Thymus (tissue), 11 donors: Measurements from ENCODE around the gene ADCY3. TPM values are rescaled to one million over a fixed set of nuclear protein-coding genes. Genes with fewer than 3 reads are reported as not detected.

Experiments
- DNase-seq, 9 donors: peaks; one replicate each; pipeline ENCODE4 v3.0.0-alpha.2; 2013; ENCODE audit warnings: low spot score in 9 of 9, low read depth in 6 of 9, missing footprints in 1 of 9
- H3K27ac ChIP-seq, 2 donors: one replicate each; pipeline ENCODE4 v1.5.1; 2013; ENCODE audit warnings: control low read depth in 1 of 2, low read depth in 1 of 2, low read length in 1 of 2, mild to moderate bottlenecking in 1 of 2, moderate library complexity in 1 of 2
- H3K27me3 ChIP-seq, 2 donors: one replicate each; pipeline ENCODE4 v1.5.1; 2013; ENCODE audit warnings: low read length in 1 of 2; ENCODE audit not compliant: control insufficient read depth in 2 of 2, insufficient read depth in 1 of 2
- H3K36me3 ChIP-seq, 2 donors: one replicate each; pipeline ENCODE4 v1.5.1; 2013; ENCODE audit warnings: low read length in 1 of 2, mild to moderate bottlenecking in 1 of 2, moderate library complexity in 1 of 2; ENCODE audit not compliant: control insufficient read depth in 2 of 2, insufficient read depth in 2 of 2
- H3K4me1 ChIP-seq, 2 donors: one replicate each; pipeline ENCODE4 v1.5.1; 2013; ENCODE audit warnings: low read length in 2 of 2; ENCODE audit not compliant: control insufficient read depth in 2 of 2, insufficient read depth in 2 of 2
- H3K4me3 ChIP-seq, 2 donors: one replicate each; pipeline ENCODE4 v1.5.1; 2013; ENCODE audit warnings: low read length in 2 of 2, control low read depth in 1 of 2, mild to moderate bottlenecking in 1 of 2
- H3K9me3 ChIP-seq, 2 donors: one replicate each; pipeline ENCODE4 v1.5.1; 2013; ENCODE audit warnings: low read length in 1 of 2, mild to moderate bottlenecking in 1 of 2; ENCODE audit not compliant: control insufficient read depth in 2 of 2, insufficient read depth in 1 of 2
- WGBS: extraction: QIAGEN DNeasy Blood & Tissue Kit; methylation state at CpG from one replicate; pipeline ENCODE4 v1.1.7; 2013; 5-methylcytosine and 5-hydroxymethylcytosine counted together
- polyA plus RNA-seq: library from polyadenylated mRNA; stranded (reverse); fragments of 200-250 nt; gene quantifications from one replicate; pipeline ENCODE4 v1.2.3, GENCODE V29; 2013
- total RNA-seq: library from RNA; stranded (reverse); fragments of 120-200 nt; gene quantifications from one replicate; pipeline ENCODE4 v1.2.4, GENCODE V29; 2013
- donor health status: healthy.

The ADCY3 gene
- total and polyA plus RNA-seq, 2 donors = 17.1 to 37.1 TPM

DNA sequence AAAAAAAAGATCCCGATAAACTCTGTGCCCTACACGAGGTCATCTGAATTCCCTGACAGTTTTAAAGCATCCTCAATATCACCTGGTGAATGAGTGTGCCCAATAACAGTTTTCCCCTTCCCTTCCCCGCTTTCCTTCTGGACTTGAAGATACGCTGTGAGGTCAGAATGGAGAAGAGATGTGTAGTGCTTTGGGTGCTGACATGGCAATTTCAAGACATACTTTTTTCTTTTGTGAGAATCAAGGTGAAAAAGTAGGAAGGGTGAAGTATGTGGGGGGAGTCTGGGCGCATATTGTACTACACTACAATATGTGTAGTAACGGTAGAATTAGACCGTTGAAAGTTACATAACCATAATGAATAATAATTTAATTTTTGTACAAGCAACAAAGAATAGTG lies 30.1 kb upstream of the ADCY3 start:
- no peak overlapping the region for H3K4me3 ChIP-seq
- WGBS = 99% methylated on average over 7 of the region's 7 CpGs
- no peak overlapping the region for H3K27ac ChIP-seq
- no peak for DNase-seq
- H3K36me3 ChIP-seq = peaks cover 34 to 81% of the 10 kb centered on the region in 2 donors
- H3K27me3 ChIP-seq = no peaks in the 10 kb centered on the region
- no peaks in the 10 kb centered on the region for H3K9me3 ChIP-seq
- no peaks in the 10 kb centered on the region for H3K4me1 ChIP-seq

DNA sequence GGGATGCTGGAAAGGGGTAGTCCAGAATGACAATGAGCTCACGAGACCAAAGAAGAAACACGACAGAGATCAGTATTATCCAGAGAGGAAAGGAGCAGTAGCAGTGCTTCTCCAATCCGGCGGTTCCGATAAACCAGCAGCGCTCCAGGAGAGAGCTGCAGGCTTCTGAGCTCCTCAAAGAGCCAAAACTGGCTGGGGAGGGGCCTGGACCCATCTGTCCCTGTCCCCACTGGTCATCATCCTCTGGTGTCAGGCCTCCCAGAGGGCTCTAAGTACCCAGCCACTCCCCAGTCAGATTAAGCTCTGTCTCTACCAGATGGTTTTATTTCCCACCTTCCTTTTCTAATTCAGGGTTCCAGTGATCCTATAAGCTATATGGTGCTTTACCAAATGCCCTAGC lies 28.5 kb upstream of the ADCY3 start:
- H3K27me3 ChIP-seq = no peaks in the 10 kb centered on the region
- DNase-seq = no peak
- H3K4me1 ChIP-seq = no peaks in the 10 kb centered on the region
- 98% methylated on average over 6 of the region's 6 CpGs for WGBS
- no peak overlapping the region for H3K4me3 ChIP-seq
- no peaks in the 10 kb centered on the region for H3K9me3 ChIP-seq
- peaks cover 34 to 74% of the 10 kb centered on the region in 2 donors for H3K36me3 ChIP-seq
- no peak overlapping the region for H3K27ac ChIP-seq

DNA sequence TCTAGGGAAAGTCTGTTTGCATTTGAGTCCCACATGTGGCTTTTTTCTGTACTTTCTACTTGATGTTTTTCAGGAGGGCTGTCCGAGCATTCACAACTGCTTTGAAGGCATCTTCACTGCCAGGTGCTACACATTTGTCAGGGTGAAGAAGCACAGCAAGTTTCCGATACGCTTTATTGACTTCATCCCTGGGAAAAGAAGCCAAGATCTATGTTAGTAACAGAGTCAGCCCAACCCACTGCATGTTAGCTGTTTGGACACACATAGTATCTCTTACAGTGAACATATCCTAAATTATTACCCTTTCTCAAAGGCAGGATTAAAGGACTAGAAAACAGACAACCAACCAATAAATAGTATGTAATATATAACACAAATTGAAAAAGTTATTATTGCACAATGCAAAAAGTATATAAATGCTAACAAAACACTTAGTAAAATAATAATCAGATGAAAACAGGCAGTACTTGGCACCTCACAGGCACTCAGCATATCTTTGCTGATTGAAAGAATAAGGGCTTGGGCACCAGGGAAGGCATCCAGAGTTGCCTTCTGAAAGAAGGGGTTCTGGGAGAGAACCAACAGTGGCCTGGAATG lies 27.6 kb upstream of the ADCY3 start:
- peak overlapping the region in 1 of 2 donors; percentile 17 for H3K27ac ChIP-seq
- H3K36me3 ChIP-seq = peaks cover 36 to 74% of the 10 kb centered on the region in 2 donors
- no peaks in the 10 kb centered on the region for H3K4me1 ChIP-seq
- H3K27me3 ChIP-seq = no peaks in the 10 kb centered on the region
- DNase-seq = no peak
- H3K9me3 ChIP-seq = no peaks in the 10 kb centered on the region
- H3K4me3 ChIP-seq = no peak overlapping the region
- 93% methylated on average over 3 of the region's 3 CpGs for WGBS

- Histone ChIP-seq H3K27me3 (no peaks in the 10 kb centered on the region), H3K36me3 (peaks cover 37 to 60% of the 10 kb centered on the region in 2 donors), H3K27ac (no peak overlapping the region), H3K4me3 (no peak overlapping the region), H3K9me3 (no peaks in the 10 kb centered on the region), H3K4me1 (no peaks in the 10 kb centered on the region)
- DNase-seq = no peak
- WGBS = 98% methylated on average over 4 of the region's 4 CpGs
Observed at GRCh38 chr2:24945907-24946306, 25.9 kb upstream of the ADCY3 start.

DNA sequence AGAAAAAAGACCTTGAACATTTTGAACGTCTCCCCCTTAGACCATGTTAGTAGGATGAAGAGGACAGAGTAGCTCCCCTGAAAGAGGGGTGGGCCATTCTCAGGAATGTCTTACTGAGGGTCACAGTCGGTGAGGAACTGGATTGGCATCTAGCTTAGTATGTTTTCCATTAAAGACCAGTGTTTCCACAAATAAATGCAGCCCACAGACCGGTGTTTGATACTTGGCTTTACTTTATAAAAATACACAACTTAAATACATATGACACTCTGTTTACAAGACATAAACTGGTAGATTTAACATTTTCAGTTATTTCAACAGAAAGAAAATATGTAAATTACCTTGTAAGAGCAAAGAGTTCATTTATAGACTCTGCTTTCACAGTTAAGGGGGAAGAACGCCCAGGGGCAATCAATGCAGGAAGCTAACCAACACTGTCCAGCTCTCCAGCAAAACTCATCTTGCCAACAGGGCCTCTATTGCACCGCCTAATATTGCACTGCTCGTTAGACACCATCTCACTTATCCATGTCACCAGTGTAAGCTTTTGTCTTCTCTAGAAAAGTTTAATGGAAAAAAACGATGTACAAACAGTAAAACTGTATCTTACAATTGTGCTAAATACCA lies 23.5 kb upstream of the ADCY3 start:
- no peak for DNase-seq
- no peak overlapping the region for H3K4me3 ChIP-seq
- no peak overlapping the region for H3K27ac ChIP-seq
- no peaks in the 10 kb centered on the region for H3K9me3 ChIP-seq
- peaks cover 28 to 45% of the 10 kb centered on the region in 2 donors for H3K36me3 ChIP-seq
- no peaks in the 10 kb centered on the region for H3K4me1 ChIP-seq
- 97% methylated on average over 7 of the region's 7 CpGs for WGBS
- no peaks in the 10 kb centered on the region for H3K27me3 ChIP-seq

DNA sequence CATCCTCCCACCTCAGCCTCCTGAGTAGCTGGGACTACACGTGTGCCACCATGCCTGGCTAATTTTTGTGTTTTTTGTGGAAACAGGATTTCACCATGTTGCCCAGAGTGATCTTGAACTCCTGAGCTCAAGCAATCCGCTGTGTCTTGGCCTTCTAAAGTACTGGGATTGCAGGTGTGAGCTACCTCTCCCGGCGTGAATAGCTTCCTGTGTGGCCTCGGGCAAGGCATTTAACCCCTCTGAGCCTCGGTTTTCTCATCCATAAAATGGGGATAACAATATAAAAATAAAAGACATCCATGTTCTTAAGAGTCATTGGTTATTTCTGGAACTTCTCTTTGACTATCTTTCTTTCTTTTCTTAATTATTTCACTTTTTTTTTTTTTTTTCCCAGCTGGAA lies 19.3 kb upstream of the ADCY3 start:
- H3K9me3 ChIP-seq = no peaks in the 10 kb centered on the region
- no peaks in the 10 kb centered on the region for H3K4me1 ChIP-seq
- no peak overlapping the region for H3K27ac ChIP-seq
- WGBS = 93% methylated on average over 6 of the region's 6 CpGs
- DNase-seq = no peak
- no peak overlapping the region for H3K4me3 ChIP-seq
- H3K27me3 ChIP-seq = no peaks in the 10 kb centered on the region
- H3K36me3 ChIP-seq = peaks cover 3 to 10% of the 10 kb centered on the region in 2 donors

GRCh38 chr2:24937236-24937635 lies 17.2 kb upstream of the ADCY3 start:
- H3K4me1 ChIP-seq = no peaks in the 10 kb centered on the region
- H3K27me3 ChIP-seq = no peaks in the 10 kb centered on the region
- no peak overlapping the region for H3K27ac ChIP-seq
- H3K9me3 ChIP-seq = no peaks in the 10 kb centered on the region
- H3K4me3 ChIP-seq = no peak overlapping the region
- no peaks in the 10 kb centered on the region for H3K36me3 ChIP-seq
- DNase-seq = no peak
- WGBS = 97% methylated on average over 2 of the region's 2 CpGs

GRCh38 chr2:24935145-24935544 lies 15.1 kb upstream of the ADCY3 start:
- 97% methylated on average over 5 of the region's 5 CpGs for WGBS
- DNase-seq = no peak

DNA sequence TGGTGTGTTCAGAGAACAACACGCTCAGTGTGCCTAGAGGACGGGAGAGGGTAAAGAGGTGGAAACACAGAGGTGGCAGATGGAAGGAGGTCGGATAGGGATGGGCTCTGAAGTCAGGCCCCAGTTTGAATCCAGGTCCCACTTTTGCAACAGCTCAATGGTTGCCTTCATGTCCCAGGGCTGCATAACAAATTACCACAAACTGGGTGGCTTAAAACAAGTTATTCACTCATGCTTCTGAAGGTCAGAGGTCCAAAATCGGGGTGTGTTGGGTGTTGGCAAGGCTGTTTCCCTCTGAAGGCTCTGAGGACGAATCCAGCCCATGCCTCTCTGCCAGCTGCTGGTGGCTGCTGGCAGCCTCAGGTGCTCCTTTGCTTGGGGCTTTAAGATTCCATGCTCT lies 12.7 kb upstream of the ADCY3 start:
- Histone ChIP-seq H3K9me3 (no peaks in the 10 kb centered on the region), H3K4me1 (peaks cover 0 to 5% of the 10 kb centered on the region in 2 donors), H3K27me3 (no peaks in the 10 kb centered on the region), H3K4me3 (no peak overlapping the region), H3K27ac (no peak overlapping the region), H3K36me3 (no peaks in the 10 kb centered on the region)
- no peak for DNase-seq
- whole genome bisulfite sequencing = 97% methylated on average over 5 of the region's 5 CpGs

More at GRCh38 chr2:24935145-24935544, 15.1 kb upstream of the ADCY3 start:
- Histone ChIP-seq H3K4me3 (no peak overlapping the region), H3K36me3 (no peaks in the 10 kb centered on the region), H3K9me3 (no peaks in the 10 kb centered on the region), H3K27me3 (no peaks in the 10 kb centered on the region), H3K27ac (no peak overlapping the region), H3K4me1 (peaks cover 0 to 5% of the 10 kb centered on the region in 2 donors)
